ENCODE measurements around the gene TBCCD1. TPM values are rescaled to one million over a fixed set of nuclear protein-coding genes. Genes with fewer than 3 reads are reported as not detected.
"Not testable (repeated sequence)": the region's sequence is repeated elsewhere in the genome, so short reads cannot be mapped to it uniquely, and the experiment has no call there.

Gene TBCCD1
- total RNA-seq, 1 donor from 2014 or later = 19.5 TPM

GRCh38 chr3:186570096-186570940, 3.2 kb upstream of the TBCCD1 start, which contains the start of gene DNAJB11:
Gene DNAJB11 (plus strand): TSS chr3:186570720. CDS start chr3:186570898, 178 bp downstream.
- H3K9me3 Mint-ChIP-seq (ENCODE audit: unreplicated experiment) = no peaks in the 10 kb centered on the region
- H3K27ac Mint-ChIP-seq (ENCODE audit: unreplicated experiment) = peak within 1 kb of the TSS; percentile 93
- peak within 1 kb of the TSS; percentile 99 for H3K4me3 Mint-ChIP-seq (ENCODE audit: unreplicated experiment)
- H3K27me3 Mint-ChIP-seq (ENCODE audit: unreplicated experiment) = peaks cover 5% of the 10 kb centered on the region
- peak; percentile 96 for DNase-seq (ENCODE audit: low spot score)
- peaks cover 12% of the 10 kb centered on the region for H3K36me3 Mint-ChIP-seq (ENCODE audit: low read depth, unreplicated experiment)
- no peak for TF ChIP-seq CTCF (IDR thresholded peaks at IDR 0.05; ENCODE audit: unreplicated experiment)
- H3K4me1 Mint-ChIP-seq (ENCODE audit: unreplicated experiment) = peaks cover 25% of the 10 kb centered on the region

GRCh38 chr3:186569779-186570095, 2.6 kb upstream of the TBCCD1 start:
- H3K4me1 Mint-ChIP-seq (ENCODE audit: unreplicated experiment) = peaks cover 25% of the 10 kb centered on the region
- H3K27me3 Mint-ChIP-seq (ENCODE audit: unreplicated experiment) = peaks cover 5% of the 10 kb centered on the region
- no peaks in the 10 kb centered on the region for H3K9me3 Mint-ChIP-seq (ENCODE audit: unreplicated experiment)
- peak overlapping the region; percentile 99 for H3K4me3 Mint-ChIP-seq (ENCODE audit: unreplicated experiment)
- no peak for TF ChIP-seq CTCF (IDR thresholded peaks at IDR 0.05; ENCODE audit: unreplicated experiment)
- peaks cover 12% of the 10 kb centered on the region for H3K36me3 Mint-ChIP-seq (ENCODE audit: low read depth, unreplicated experiment)
- DNase-seq (ENCODE audit: low spot score) = no peak
- peak overlapping the region; percentile 85 for H3K27ac Mint-ChIP-seq (ENCODE audit: unreplicated experiment)

GRCh38 chr3:186569361-186569760, 2.2 kb upstream of the TBCCD1 start:
- H3K4me3 Mint-ChIP-seq (ENCODE audit: unreplicated experiment) = peak overlapping the region; percentile 99
- H3K4me1 Mint-ChIP-seq (ENCODE audit: unreplicated experiment) = peaks cover 29% of the 10 kb centered on the region
- H3K27ac Mint-ChIP-seq (ENCODE audit: unreplicated experiment) = peak overlapping the region; percentile 85

GRCh38 chr3:186566772-186567071, 417 bp downstream of the TBCCD1 start:
- Mint-ChIP-seq H3K27me3 (ENCODE audit: unreplicated experiment) (peaks cover 5% of the 10 kb centered on the region), H3K36me3 (ENCODE audit: low read depth, unreplicated experiment) (peaks cover 12% of the 10 kb centered on the region), H3K27ac (ENCODE audit: unreplicated experiment) (peak overlapping the region; percentile 85), H3K4me1 (ENCODE audit: unreplicated experiment) (peaks cover 30% of the 10 kb centered on the region), H3K4me3 (ENCODE audit: unreplicated experiment) (peak overlapping the region; percentile 95), H3K9me3 (ENCODE audit: unreplicated experiment) (no peaks in the 10 kb centered on the region)
- DNase-seq (ENCODE audit: low spot score) = no peak
- no peak for TF ChIP-seq CTCF (IDR thresholded peaks at IDR 0.05; ENCODE audit: unreplicated experiment)

More at GRCh38 chr3:186569361-186569760, 2.2 kb upstream of the TBCCD1 start:
- peaks cover 12% of the 10 kb centered on the region for H3K36me3 Mint-ChIP-seq (ENCODE audit: low read depth, unreplicated experiment)
- DNase-seq (ENCODE audit: low spot score); H3K9me3 Mint-ChIP-seq (ENCODE audit: unreplicated experiment); H3K27me3 Mint-ChIP-seq (ENCODE audit: unreplicated experiment): not testable (repeated sequence)

GRCh38 chr3:186564586-186564985, 2.6 kb downstream of the TBCCD1 start:
- Mint-ChIP-seq H3K27ac (ENCODE audit: unreplicated experiment) (peak overlapping the region; percentile 26), H3K27me3 (ENCODE audit: unreplicated experiment) (no peaks in the 10 kb centered on the region), H3K9me3 (ENCODE audit: unreplicated experiment) (no peaks in the 10 kb centered on the region)

More at GRCh38 chr3:186564586-186564985, 2.6 kb downstream of the TBCCD1 start:
- Mint-ChIP-seq H3K4me3 (ENCODE audit: unreplicated experiment) (no peak overlapping the region), H3K36me3 (ENCODE audit: low read depth, unreplicated experiment) (peaks cover 5% of the 10 kb centered on the region), H3K4me1 (ENCODE audit: unreplicated experiment) (peaks cover 21% of the 10 kb centered on the region)
- TF ChIP-seq CTCF (IDR thresholded peaks at IDR 0.05; ENCODE audit: unreplicated experiment) = no peak
- DNase-seq (ENCODE audit: low spot score) = no peak

Measured in endothelial cell (in vitro differentiated cells).